ENCODE measurements around the gene NDUFAF3.

Gene NDUFAF3

GRCh38 chr3:49028673-49029562 is 7.0 kb downstream of the NDUFAF3 start, which contains the start of gene IMPDH2:
Gene IMPDH2 (minus strand): TSS chr3:49029398. CDS start chr3:49029350, 48 bp downstream.
- Histone ChIP-seq H3K36me3 (peaks cover 33% of the 10 kb centered on the region), H3K4me3 (ENCODE audit: low read depth, low read length) (peak within 1 kb of the TSS; percentile 77), H3K9me3 (no peaks in the 10 kb centered on the region), H3K4me1 (no peaks in the 10 kb centered on the region), H3K27me3 (no peaks in the 10 kb centered on the region)
- DNase-seq: peak; percentile 88
- no peak for TF ChIP-seq CTCF (IDR thresholded peaks at IDR 0.05; ENCODE audit: low read depth, low read length)

GRCh38 chr3:49029563-49029884 is 7.6 kb downstream of the NDUFAF3 start:
- no peak for TF ChIP-seq CTCF (IDR thresholded peaks at IDR 0.05; ENCODE audit: low read depth, low read length)
- no peak for DNase-seq
- Histone ChIP-seq H3K4me1 (no peaks in the 10 kb centered on the region), H3K27me3 (no peaks in the 10 kb centered on the region), H3K4me3 (ENCODE audit: low read depth, low read length) (no peak overlapping the region; the same call in 1 of the 2 replicates), H3K36me3 (peaks cover 29% of the 10 kb centered on the region), H3K9me3 (no peaks in the 10 kb centered on the region)

GRCh38 chr3:49030321-49030720 is 8.4 kb downstream of the NDUFAF3 start:
- no peaks in the 10 kb centered on the region for H3K4me1 ChIP-seq
- TF ChIP-seq CTCF (IDR thresholded peaks at IDR 0.05; ENCODE audit: low read depth, low read length): no peak
- H3K4me3 ChIP-seq (ENCODE audit: low read depth, low read length): no peak overlapping the region
- no peak for DNase-seq
- H3K9me3 ChIP-seq: no peaks in the 10 kb centered on the region
- no peaks in the 10 kb centered on the region for H3K27me3 ChIP-seq
- peaks cover 21% of the 10 kb centered on the region for H3K36me3 ChIP-seq

- Histone ChIP-seq H3K4me3 (ENCODE audit: low read depth, low read length) (no peak overlapping the region), H3K27me3 (no peaks in the 10 kb centered on the region), H3K9me3 (no peaks in the 10 kb centered on the region), H3K36me3 (peaks cover 12% of the 10 kb centered on the region), H3K4me1 (no peaks in the 10 kb centered on the region)
- no peak for TF ChIP-seq CTCF (IDR thresholded peaks at IDR 0.05; ENCODE audit: low read depth, low read length)
- no peak for DNase-seq
Observed at GRCh38 chr3:49032646-49033304, 10.9 kb downstream of the NDUFAF3 start.

- Histone ChIP-seq H3K9me3 (no peaks in the 10 kb centered on the region), H3K4me1 (no peaks in the 10 kb centered on the region), H3K27me3 (no peaks in the 10 kb centered on the region), H3K4me3 (ENCODE audit: low read depth, low read length) (no peak overlapping the region), H3K36me3 (peaks cover 6% of the 10 kb centered on the region)
- no peak for TF ChIP-seq CTCF (IDR thresholded peaks at IDR 0.05; ENCODE audit: low read depth, low read length)
- DNase-seq: no peak
Observed at GRCh38 chr3:49034650-49035049, 12.7 kb downstream of the NDUFAF3 start.

GRCh38 chr3:49035281-49035680 is 13.4 kb downstream of the NDUFAF3 start:
- no peaks in the 10 kb centered on the region for H3K9me3 ChIP-seq
- no peaks in the 10 kb centered on the region for H3K4me1 ChIP-seq
- peaks cover 6% of the 10 kb centered on the region for H3K36me3 ChIP-seq
- TF ChIP-seq CTCF (IDR thresholded peaks at IDR 0.05; ENCODE audit: low read depth, low read length): no peak
- H3K4me3 ChIP-seq (ENCODE audit: low read depth, low read length): no peak overlapping the region
- no peaks in the 10 kb centered on the region for H3K27me3 ChIP-seq
- DNase-seq: no peak

Measured in BE2C (cell line).